MM.1S (cell line): Measurements from ENCODE around the gene ROCK2.

Experiments used
- EZH2 ChIP-seq: fragments of 300-600 bp; sonication (generic); optimal IDR thresholded peaks from 2 replicates; pipeline ENCODE3; 2017; ENCODE audit warnings: low read depth, mild to moderate bottlenecking, antibody characterized with exemption, low read length, mixed read lengths
- TF ChIP-seq, protein P1 (sequence below): fragments of 300-600 bp; sonication (generic); IDR thresholded peaks from 2 replicates; pipeline ENCODE4 v1.5.1; 2016; ENCODE audit warnings: antibody characterized with exemption, low read length, mixed read lengths

DNA sequence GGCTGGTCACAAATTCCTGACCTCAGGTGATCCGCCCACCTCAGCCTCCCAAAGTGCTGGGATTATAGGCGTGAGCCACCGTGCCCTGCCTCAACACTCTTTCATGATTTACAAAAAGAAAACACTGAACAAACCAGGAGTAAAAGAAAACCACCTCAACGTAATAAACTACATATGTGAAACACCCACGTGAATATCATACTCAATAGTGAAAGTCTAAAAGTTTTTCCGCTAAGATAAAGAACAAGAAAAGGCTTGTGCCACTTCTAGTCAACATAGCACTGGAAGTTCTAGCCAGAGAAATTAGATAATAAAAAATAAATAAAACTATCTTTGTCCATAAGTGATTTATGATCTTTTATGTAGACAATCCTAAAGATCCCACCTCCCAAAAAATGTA is 68.5 kb downstream of the ROCK2 start:
- TF ChIP-seq, protein P1, sequence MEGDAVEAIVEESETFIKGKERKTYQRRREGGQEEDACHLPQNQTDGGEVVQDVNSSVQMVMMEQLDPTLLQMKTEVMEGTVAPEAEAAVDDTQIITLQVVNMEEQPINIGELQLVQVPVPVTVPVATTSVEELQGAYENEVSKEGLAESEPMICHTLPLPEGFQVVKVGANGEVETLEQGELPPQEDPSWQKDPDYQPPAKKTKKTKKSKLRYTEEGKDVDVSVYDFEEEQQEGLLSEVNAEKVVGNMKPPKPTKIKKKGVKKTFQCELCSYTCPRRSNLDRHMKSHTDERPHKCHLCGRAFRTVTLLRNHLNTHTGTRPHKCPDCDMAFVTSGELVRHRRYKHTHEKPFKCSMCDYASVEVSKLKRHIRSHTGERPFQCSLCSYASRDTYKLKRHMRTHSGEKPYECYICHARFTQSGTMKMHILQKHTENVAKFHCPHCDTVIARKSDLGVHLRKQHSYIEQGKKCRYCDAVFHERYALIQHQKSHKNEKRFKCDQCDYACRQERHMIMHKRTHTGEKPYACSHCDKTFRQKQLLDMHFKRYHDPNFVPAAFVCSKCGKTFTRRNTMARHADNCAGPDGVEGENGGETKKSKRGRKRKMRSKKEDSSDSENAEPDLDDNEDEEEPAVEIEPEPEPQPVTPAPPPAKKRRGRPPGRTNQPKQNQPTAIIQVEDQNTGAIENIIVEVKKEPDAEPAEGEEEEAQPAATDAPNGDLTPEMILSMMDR = no peak
- no peak for TF ChIP-seq EZH2
